Skeletal muscle satellite cell (primary cell): Measurements from ENCODE around the gene GNGT2.

Experiments used
- H3K27me3 ChIP-seq: 2 replicates; pipeline ENCODE4 v1.7.0; 2013; ENCODE audit warnings: low read length; ENCODE audit not compliant: control insufficient read depth, insufficient read depth
- H3K36me3 ChIP-seq: 2 replicates; pipeline ENCODE4 v1.7.0; 2013; ENCODE audit warnings: mild to moderate bottlenecking, control low read depth, low read length; ENCODE audit not compliant: insufficient read depth
- H3K4me1 ChIP-seq: 2 replicates; pipeline ENCODE4 v1.7.0; 2013; ENCODE audit warnings: low read length; ENCODE audit not compliant: control insufficient read depth, insufficient read depth
- H3K4me2 ChIP-seq: 2 replicates; pipeline ENCODE4 v1.7.0; 2013; ENCODE audit warnings: mild to moderate bottlenecking, low read length
- H3K4me3 ChIP-seq: 2 replicates; pipeline ENCODE4 v1.7.0; 2013; ENCODE audit warnings: low read length
- H3K9ac ChIP-seq: 2 replicates; pipeline ENCODE4 v1.7.0; 2013; ENCODE audit warnings: mild to moderate bottlenecking, low read depth, low read length, moderate library complexity
- H3K9me3 ChIP-seq: replicated peaks from 2 replicates; pipeline ENCODE4 v1.7.0; 2013; ENCODE audit warnings: mild to moderate bottlenecking, control low read depth, low read length

Gene GNGT2

DNA sequence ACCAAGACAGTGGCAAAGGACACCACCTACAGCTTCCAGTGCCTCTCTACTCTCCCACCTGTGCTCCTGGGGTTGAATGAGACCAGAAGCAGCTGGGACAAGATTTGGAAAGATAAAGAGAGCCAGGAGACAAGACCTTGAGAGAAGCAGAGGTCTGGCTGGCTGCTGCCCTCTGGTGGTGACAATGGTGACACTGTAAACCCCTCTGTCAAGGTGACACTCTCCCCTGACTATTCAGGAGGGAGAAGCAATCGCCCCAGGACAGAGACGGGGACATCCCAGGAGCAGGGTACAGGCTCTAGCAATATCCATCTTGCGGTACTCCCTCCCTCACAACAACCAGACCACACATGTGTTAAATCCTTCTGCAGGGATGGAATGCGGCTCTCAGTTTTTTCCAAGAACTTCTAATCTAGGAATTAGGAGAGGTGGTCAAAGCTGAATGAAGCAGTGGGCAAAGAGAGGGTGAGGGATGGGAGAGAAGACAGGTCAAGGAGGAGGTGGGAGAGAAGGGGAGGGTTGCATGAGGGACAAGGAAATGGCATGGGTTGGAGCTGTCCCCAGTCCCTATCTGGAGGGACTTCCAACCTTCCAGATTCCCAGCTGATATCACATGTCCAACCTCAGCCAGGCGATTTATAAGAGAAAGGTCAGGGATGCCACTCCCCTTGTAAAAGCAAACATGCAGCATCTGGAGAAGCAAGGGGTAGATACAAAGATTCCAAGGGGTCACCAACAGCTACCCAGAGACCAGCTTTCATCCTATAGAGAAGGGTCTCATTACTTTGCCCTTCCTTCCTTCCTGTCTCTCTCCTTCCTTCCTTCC lies 17.3 kb upstream of the GNGT2 start:
- Histone ChIP-seq H3K9ac (no peak overlapping the region), H3K36me3 (no peaks in the 10 kb centered on the region), H3K4me3 (no peak overlapping the region), H3K9me3 (no peaks in the 10 kb centered on the region), H3K27me3 (peaks cover 65% of the 10 kb centered on the region), H3K4me2 (no peak overlapping the region), H3K4me1 (peaks cover 15% of the 10 kb centered on the region)

DNA sequence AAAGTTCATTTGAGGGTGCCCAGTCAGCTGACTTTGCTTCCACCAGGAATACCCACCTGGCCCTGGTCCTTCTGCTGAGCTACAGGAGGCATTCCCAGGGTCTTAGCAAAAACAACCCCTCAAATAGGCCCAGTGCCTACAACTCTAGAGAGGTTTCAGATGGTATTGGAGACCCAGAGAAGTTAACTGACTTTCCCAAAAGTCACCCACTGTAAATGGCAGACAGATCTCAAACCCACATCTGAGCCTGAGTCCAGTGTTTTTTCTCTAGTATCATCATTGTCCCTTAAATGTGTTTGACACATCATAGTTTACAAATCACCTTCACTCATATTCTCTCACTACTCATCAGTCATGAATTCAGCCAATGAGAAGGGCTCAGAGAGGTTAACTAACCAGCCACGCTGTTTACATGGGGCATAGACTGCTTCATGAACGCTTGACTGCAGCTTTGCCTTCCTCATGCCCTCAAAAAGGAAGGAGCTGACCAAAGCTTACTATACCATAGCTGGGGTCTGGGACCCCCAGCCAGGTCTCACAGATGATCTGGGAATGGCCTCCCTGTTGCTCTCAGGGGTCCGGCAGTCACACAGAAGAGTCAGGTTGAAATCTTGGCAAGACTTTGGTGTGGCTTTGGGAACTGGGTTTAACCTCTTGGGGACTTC lies 16.5 kb upstream of the GNGT2 start:
- H3K9me3 ChIP-seq, result no peaks in the 10 kb centered on the region
- H3K9ac ChIP-seq, result no peak overlapping the region
- H3K36me3 ChIP-seq, result no peaks in the 10 kb centered on the region
- no peak overlapping the region for H3K4me2 ChIP-seq
- peaks cover 15% of the 10 kb centered on the region for H3K4me1 ChIP-seq
- no peak overlapping the region for H3K4me3 ChIP-seq
- H3K27me3 ChIP-seq, result peaks cover 72% of the 10 kb centered on the region

DNA sequence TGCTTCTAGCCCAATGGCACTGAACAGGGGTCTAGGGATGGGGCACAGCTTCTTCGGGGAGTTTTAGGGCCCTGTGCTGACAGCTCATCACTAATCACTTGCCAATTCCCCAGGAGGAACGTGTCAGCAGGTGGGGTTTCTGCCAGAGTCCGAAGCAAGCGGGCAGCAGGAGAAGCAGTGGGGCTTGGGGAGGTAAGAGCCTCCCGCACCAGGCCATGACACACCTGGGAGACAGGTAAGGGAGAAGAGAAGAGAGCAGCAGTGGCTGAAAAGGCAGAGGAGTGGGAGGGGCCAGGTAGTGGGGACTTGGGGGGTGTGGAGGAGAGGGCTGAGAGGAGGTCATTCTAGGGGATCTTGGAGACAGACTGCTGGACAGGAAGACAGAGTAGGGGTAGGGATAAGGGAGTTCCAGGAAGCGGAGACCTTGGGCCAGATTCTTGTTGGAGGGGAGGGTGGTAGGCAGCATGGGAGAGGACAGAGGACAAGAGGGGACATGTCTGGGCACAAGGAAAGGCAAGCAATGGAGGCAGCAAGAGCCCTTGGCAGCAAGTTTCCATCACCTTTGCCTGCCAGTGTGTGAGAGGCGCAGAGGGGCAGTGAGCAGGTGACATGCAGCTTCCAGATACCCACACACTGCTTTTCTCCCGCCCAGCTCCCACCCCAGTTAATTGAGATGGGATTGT lies 15.3 kb upstream of the GNGT2 start:
- Histone ChIP-seq H3K4me1 (peaks cover 11% of the 10 kb centered on the region), H3K9ac (no peak overlapping the region), H3K9me3 (no peaks in the 10 kb centered on the region), H3K27me3 (peaks cover 70% of the 10 kb centered on the region), H3K36me3 (no peaks in the 10 kb centered on the region), H3K4me3 (no peak overlapping the region), H3K4me2 (no peak overlapping the region)

DNA sequence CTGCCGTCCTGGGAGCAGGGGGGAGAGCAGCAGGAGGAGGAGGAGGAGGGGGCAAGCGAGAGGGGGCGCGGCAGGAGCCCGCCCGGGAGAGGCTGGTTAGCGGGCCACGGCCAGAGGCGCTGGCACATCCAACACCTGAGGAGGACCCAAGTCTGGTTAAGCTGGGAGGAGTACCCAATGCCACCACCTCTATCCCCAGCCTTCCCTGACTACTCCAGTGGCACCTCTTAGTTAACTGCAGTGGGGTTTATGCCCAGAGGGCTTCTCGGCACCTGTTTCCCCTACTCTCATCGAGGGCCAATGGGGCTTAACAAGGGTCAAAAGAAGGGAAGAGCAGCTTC lies 14.6 kb upstream of the GNGT2 start:
- Histone ChIP-seq H3K4me1 (peaks cover 3% of the 10 kb centered on the region), H3K9ac (no peak overlapping the region), H3K9me3 (no peaks in the 10 kb centered on the region), H3K4me3 (no peak overlapping the region), H3K27me3 (peaks cover 70% of the 10 kb centered on the region), H3K4me2 (no peak overlapping the region), H3K36me3 (no peaks in the 10 kb centered on the region)

DNA sequence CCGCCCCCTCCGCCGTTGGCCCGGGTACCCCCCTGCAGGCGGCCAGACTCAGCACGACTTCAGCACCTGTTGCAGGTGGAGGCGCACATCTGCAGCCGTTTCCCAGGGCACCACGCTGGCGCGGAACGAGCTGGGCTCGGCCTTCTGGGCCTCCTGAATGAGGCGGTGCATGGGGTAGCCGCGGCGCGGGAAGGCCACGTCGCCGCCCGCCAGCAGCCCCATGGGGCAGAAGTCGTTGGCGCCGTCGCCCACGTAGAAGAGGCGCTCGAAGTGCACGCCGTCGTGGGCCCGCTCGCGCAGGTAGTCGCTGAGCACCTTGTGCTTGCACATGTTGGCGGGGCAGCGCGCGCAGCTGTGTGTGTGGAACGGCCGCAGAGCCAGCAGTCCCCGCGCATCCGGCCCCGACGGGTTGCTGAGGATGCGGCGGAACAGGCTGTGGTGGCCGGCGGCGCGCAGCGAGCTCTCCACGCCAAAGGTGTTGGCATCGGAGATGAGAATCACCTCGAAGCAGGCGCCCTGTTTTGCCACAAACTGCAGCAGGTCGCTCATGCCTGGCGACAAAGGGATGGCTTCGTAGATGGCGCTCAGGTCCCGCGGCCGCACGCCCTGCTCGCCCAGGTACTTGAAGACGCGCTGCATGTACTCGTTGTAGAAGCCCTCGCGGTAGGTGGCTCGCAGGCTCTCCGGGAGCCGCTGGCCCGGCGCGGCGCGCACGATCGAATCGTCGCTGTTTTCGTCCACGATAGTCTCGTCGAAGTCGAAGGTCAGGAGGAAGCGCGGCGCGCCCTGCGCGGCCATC lies 14.0 kb upstream of the GNGT2 start:
- peak overlapping the region; percentile 25 for H3K4me2 ChIP-seq
- no peak overlapping the region for H3K9ac ChIP-seq
- H3K36me3 ChIP-seq, result no peaks in the 10 kb centered on the region
- H3K9me3 ChIP-seq, result no peaks in the 10 kb centered on the region
- no peak overlapping the region for H3K4me3 ChIP-seq
- H3K27me3 ChIP-seq, result peaks cover 68% of the 10 kb centered on the region
- peaks cover 3% of the 10 kb centered on the region for H3K4me1 ChIP-seq

DNA sequence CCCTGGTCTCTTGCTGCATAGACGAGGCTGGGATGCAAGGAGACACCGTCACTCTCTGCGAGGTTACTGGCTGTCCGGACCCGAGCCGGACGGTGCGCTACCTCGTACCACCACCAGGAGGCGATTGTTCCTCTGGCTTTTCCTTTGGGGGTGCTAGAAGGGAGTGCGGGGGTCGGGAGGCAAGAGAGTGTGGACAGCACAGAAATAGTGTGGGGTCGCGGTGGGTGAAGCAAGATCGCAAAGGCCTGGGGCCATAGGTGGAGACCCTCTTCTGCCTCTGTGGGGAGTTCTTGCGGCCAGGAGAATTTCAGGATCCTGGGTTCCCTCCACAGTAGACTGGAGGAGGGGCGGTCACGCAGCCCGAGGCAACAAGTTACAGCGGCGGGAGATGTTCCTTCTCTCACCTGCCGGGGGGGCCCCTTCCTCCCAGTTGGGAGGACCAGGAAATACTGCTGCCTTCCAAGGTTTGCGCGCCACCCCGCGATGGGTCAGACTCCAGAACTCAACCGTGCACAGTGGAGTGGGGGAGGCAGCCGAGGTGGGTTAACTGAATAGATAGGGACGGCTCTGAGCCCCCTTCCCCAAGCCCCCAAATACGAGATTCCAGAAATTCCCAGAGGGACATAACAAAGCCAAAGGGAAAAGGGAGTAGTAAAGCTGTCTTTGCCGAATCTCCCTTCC lies 13.3 kb upstream of the GNGT2 start:
- Histone ChIP-seq H3K9me3 (no peaks in the 10 kb centered on the region), H3K4me1 (peaks cover 3% of the 10 kb centered on the region), H3K36me3 (no peaks in the 10 kb centered on the region), H3K4me2 (peak overlapping the region; percentile 44), H3K27me3 (peaks cover 75% of the 10 kb centered on the region), H3K9ac (no peak overlapping the region), H3K4me3 (no peak overlapping the region)

DNA sequence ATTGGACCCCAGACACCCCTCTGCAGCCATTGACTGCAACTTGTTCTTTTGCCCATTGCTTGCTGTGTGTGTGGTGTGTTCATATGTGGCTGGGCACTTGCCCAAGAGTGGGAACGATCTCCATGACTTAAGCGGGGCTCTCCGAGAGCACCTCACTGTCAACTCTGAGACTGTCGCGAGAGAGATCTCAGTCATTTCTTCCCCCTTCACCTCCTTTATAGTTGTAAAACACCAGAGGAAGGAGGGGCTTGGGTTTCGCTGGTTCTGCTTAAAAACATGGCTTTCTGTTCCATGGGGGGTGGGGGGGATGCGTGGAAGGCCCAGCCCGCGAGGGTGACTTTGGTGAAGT lies 12.8 kb upstream of the GNGT2 start:
- H3K27me3 ChIP-seq, result peaks cover 78% of the 10 kb centered on the region

DNA sequence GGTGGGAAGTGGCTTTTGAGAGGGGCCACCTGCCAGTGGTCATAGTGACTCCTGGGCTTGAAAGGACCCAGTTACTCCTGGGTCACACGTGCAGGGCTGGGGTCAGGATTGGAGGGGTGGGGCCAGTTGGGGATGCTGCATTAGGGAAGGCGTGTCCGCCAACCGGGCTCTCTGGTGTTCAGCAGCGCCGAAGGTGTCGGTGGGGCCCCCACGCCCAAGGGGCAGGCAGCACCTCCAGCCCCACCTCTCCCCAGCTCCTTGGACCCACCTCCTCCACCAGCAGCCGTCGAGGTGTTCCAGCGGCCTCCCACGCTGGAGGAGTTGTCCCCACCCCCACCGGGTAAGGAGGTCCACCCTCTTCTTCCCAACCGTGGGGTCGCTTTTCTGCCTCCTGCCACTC lies 9.6 kb upstream of the GNGT2 start:
- no peaks in the 10 kb centered on the region for H3K9me3 ChIP-seq
- peaks cover 3% of the 10 kb centered on the region for H3K4me1 ChIP-seq
- no peak overlapping the region for H3K9ac ChIP-seq
- no peak overlapping the region for H3K4me3 ChIP-seq
- peaks cover 54% of the 10 kb centered on the region for H3K27me3 ChIP-seq
- no peaks in the 10 kb centered on the region for H3K36me3 ChIP-seq
- H3K4me2 ChIP-seq, result no peak overlapping the region

More for the DNA sequence above, 12.8 kb upstream of the GNGT2 start:
- Histone ChIP-seq H3K4me1 (peaks cover 3% of the 10 kb centered on the region), H3K9ac (no peak overlapping the region), H3K4me2 (peak overlapping the region; percentile 44), H3K36me3 (no peaks in the 10 kb centered on the region), H3K4me3 (no peak overlapping the region), H3K9me3 (no peaks in the 10 kb centered on the region)

DNA sequence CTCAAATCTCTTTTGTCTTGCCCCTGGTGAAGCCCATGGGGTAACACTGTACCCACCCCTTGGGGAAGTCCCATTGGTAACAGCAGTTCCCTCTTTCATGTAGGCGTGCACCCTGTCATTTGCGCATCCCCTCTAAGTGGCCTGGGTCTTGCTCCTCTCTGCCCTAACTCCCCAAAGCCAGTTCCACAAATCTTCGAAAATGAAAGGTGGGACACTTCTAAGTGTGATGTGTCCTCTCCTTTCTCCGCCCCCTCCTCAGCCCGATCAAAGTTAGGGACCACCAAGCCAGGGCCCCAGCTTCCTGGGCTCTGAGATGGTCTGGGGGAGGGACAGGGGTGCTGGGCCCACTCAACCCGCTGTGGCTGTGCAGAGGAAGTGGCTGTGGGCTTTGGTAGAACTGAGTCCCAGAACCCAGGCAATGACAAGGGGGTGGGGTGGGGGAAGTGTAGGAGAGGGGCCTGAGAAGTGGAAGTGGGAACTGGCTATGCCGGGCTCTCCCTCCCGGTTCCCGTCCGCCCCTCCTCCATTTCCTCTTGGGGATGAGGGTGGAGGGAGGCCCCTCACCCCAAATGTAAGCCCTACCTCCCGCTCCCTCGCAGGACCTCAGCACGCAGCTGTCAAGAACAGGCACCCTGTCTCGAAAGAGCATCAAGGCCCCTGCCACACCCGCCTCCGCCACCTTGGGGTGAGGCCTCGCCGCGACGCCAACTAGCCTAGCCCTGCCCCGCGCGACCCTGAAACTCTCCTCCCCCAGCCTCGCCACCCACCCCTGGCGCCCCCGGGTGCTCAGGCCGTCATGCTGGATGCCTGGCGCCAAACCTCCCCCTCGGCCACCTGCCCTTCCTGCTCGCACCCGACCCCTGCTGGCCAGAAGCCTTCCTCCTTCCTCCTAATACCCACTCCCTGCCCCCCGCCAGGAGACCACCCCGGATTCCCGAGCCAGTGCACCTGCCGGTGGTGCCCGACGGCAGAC lies 8.9 kb upstream of the GNGT2 start:
- Histone ChIP-seq H3K9ac (no peak overlapping the region), H3K36me3 (no peaks in the 10 kb centered on the region), H3K4me1 (peaks cover 3% of the 10 kb centered on the region), H3K4me2 (no peak overlapping the region), H3K4me3 (no peak overlapping the region), H3K27me3 (peaks cover 47% of the 10 kb centered on the region), H3K9me3 (no peaks in the 10 kb centered on the region)

DNA sequence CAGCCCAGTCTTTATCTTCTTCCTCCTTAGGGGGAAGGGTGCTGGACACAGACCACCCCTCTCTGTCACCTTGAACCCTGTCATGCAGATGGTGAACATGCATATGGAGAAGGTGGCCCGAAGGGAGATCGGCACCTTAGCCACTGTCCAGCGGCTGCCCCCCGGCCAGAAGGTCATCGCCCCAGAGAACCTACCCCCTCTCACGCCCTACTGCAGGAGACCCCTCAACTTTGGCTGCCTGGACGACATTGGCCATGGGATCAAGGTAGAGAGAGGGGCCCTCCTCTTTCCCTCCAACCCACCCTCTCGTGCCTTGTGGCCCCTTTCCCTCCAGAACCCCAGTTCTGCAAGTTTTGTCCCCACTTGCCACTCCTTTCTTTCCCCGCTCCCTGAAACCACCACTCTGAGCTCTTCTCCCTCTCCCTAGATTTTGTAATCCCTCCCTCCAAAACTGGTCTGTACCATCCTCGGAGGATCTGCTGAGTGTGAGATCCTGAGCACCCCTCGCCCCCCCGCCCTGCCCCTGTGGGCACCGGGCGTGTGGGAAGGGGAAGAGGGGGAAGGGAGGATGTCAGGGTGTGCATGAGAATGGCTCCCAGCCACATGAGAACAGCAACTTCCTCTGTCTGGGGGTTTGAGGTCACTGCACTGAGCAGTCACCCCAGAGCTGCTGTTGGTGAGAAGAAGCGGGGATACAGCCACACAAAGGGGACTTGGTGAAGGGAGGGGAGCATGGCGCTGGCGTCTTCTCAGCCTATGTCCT lies 7.5 kb upstream of the GNGT2 start:
- no peaks in the 10 kb centered on the region for H3K4me1 ChIP-seq
- H3K9me3 ChIP-seq, result no peaks in the 10 kb centered on the region
- H3K9ac ChIP-seq, result no peak overlapping the region
- H3K27me3 ChIP-seq, result peaks cover 44% of the 10 kb centered on the region
- no peak overlapping the region for H3K4me2 ChIP-seq
- no peaks in the 10 kb centered on the region for H3K36me3 ChIP-seq
- H3K4me3 ChIP-seq, result no peak overlapping the region
